ENCODE results near the gene SCLY.
A peak's percentile ranks its signal among the peaks of the same experiment; 100 is the strongest.

The SCLY gene

DNA sequence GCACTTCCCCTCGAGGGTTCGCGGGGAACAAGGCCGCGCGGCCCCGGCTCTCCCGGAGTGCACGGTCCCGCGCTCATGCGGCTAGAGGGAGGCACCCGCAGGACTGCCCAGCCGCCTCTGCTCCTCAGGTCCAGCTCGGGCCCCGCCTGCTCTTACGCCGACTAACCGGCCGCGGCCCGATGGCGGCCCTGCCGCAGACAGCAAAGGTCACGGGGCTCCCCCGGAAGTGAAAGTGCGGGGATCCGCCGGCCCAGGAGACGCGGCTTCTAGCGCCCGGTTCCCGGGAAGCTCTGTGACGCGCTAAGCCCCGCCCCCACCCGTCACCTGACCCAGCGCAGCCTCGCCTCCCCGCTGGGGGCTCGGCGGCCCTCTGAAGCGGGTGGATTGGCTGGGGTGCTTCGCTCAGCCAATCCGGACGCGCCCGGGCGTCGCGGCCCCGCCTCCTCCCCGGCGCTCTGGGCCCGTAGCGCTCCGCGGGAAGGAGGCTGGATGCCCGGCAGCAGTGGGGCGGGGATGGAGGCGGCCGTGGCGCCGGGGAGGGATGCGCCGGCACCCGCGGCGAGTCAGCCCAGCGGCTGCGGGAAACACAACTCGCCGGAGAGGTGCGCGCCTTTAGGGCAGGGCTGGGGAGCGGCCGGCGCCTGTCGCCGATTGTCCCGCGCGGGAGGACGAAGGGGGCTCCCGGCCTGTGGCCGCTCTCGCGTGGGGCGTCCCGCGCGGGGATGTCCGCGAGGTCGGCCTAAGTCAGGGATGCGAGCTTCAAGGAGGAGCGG, at the start of gene SCLY:
SCLY (plus strand) TSS at position 460 of the 773 bp plus-strand sequence; CDS start at position 514, 54 bp downstream.
- peak within 1 kb of the TSS; percentile 92 for H3K27ac ChIP-seq (ENCODE audit: low read length)
- H3K4me1 ChIP-seq (ENCODE audit: control insufficient read depth in 1 of 2, insufficient read depth in 2 of 2, low read length in 2 of 2): peaks cover 5 to 17% of the 10 kb centered on the region in 2 donors
- no peaks in the 10 kb centered on the region for H3K9me3 ChIP-seq (ENCODE audit: control insufficient read depth in 1 of 2, low read length in 2 of 2)
- peaks cover 8 to 11% of the 10 kb centered on the region in 2 donors for H3K36me3 ChIP-seq (ENCODE audit: control insufficient read depth in 1 of 2, insufficient read depth in 2 of 2, low read length in 2 of 2)
- peak within 1 kb of the TSS; percentile 93 for H3K4me3 ChIP-seq (ENCODE audit: low read depth in 1 of 2, low read length in 2 of 2)
- no peaks in the 10 kb centered on the region for H3K27me3 ChIP-seq (ENCODE audit: low read depth, low read length)

DNA sequence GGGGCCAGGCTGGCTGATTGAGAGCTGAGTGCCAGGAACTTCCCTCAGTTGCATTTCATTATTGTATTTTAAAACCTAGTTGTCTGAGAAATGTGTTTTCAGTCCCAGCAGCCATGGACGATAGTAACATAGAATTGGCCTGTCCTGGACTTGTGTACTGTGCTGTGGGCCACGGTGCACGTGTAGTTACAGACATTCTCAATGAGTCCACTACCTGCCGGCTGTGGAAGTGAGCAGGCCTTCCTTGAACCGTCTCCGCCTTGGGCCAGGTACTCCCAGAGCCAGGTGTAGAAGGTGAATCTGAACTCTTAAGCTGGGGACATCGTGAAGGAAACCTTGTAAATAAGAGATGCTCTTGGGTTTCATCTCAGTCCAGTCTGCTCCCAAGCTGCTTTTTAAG, 47.0 kb upstream of the SCLY start:
- no peaks in the 10 kb centered on the region for H3K27me3 ChIP-seq (ENCODE audit: low read depth, low read length)
- no peaks in the 10 kb centered on the region for H3K9me3 ChIP-seq (ENCODE audit: control insufficient read depth in 1 of 2, low read length in 2 of 2)
- no peak overlapping the region for H3K4me3 ChIP-seq (ENCODE audit: low read depth in 1 of 2, low read length in 2 of 2)
- peaks cover 0 to 8% of the 10 kb centered on the region in 2 donors for H3K36me3 ChIP-seq (ENCODE audit: control insufficient read depth in 1 of 2, insufficient read depth in 2 of 2, low read length in 2 of 2)
- no peaks in the 10 kb centered on the region for H3K4me1 ChIP-seq (ENCODE audit: control insufficient read depth in 1 of 2, insufficient read depth in 2 of 2, low read length in 2 of 2)
- H3K27ac ChIP-seq (ENCODE audit: low read length): no peak overlapping the region

GRCh38 chr2:238015705-238016104, 45.1 kb upstream of the SCLY start:
- no peak overlapping the region for H3K27ac ChIP-seq (ENCODE audit: low read length)
- H3K4me1 ChIP-seq (ENCODE audit: control insufficient read depth in 1 of 2, insufficient read depth in 2 of 2, low read length in 2 of 2): no peaks in the 10 kb centered on the region

DNA sequence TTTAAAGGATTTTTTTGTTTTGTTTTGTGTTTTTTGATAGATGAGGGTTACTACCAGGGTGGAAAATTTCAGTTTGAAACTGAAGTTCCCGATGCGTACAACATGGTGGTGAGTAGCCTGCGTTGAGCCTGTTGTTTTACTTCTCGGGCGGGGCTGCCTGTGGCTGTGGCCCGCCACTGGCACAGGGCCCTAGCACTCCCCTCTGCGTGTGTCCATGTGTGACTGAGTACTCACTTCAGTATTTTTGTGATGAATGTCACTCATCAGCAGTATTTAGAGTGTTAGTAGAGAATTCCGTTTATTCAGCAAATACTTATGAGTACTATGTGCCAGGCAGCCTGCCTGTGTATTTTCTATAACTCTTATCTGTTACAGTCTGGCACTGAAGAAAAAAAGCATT, 44.3 kb upstream of the SCLY start:
- Histone ChIP-seq H3K4me3 (ENCODE audit: low read depth in 1 of 2, low read length in 2 of 2) (no peak overlapping the region), H3K9me3 (ENCODE audit: control insufficient read depth in 1 of 2, low read length in 2 of 2) (no peaks in the 10 kb centered on the region), H3K27ac (ENCODE audit: low read length) (no peak overlapping the region), H3K4me1 (ENCODE audit: control insufficient read depth in 1 of 2, insufficient read depth in 2 of 2, low read length in 2 of 2) (no peaks in the 10 kb centered on the region), H3K36me3 (ENCODE audit: control insufficient read depth in 1 of 2, insufficient read depth in 2 of 2, low read length in 2 of 2) (peaks cover 8 to 10% of the 10 kb centered on the region in 2 donors), H3K27me3 (ENCODE audit: low read depth, low read length) (no peaks in the 10 kb centered on the region)

More at GRCh38 chr2:238015705-238016104, 45.1 kb upstream of the SCLY start:
- Histone ChIP-seq H3K27me3 (ENCODE audit: low read depth, low read length) (no peaks in the 10 kb centered on the region), H3K4me3 (ENCODE audit: low read depth in 1 of 2, low read length in 2 of 2) (no peak overlapping the region), H3K36me3 (ENCODE audit: control insufficient read depth in 1 of 2, insufficient read depth in 2 of 2, low read length in 2 of 2) (peaks cover 2 to 8% of the 10 kb centered on the region in 2 donors), H3K9me3 (ENCODE audit: control insufficient read depth in 1 of 2, low read length in 2 of 2) (no peaks in the 10 kb centered on the region)

DNA sequence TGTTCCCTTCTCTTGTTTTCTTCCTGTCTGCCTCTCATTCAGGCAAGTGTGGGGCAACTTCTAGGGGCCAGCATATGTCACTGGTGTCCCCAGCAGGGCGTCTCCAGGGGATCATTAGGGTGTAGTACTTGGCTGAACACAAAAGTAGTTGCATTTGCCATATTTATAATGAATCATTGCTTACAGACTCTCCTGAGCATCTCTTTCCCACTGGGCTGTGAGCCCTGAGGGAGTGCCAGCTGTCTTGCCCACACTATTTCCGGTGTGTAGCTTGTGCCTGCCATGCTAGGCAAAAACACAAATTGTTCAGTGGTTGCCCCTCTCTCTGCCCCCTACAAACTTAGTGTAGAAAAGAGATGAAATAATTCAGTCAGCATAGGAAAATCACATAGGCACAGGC, 40.8 kb upstream of the SCLY start:
- no peaks in the 10 kb centered on the region for H3K27me3 ChIP-seq (ENCODE audit: low read depth, low read length)
- peaks cover 10 to 11% of the 10 kb centered on the region in 2 donors for H3K36me3 ChIP-seq (ENCODE audit: control insufficient read depth in 1 of 2, insufficient read depth in 2 of 2, low read length in 2 of 2)
- H3K4me3 ChIP-seq (ENCODE audit: low read depth in 1 of 2, low read length in 2 of 2): no peak overlapping the region
- H3K4me1 ChIP-seq (ENCODE audit: control insufficient read depth in 1 of 2, insufficient read depth in 2 of 2, low read length in 2 of 2): no peaks in the 10 kb centered on the region
- H3K9me3 ChIP-seq (ENCODE audit: control insufficient read depth in 1 of 2, low read length in 2 of 2): no peaks in the 10 kb centered on the region
- no peak overlapping the region for H3K27ac ChIP-seq (ENCODE audit: low read length)

- Histone ChIP-seq H3K27me3 (ENCODE audit: low read depth, low read length) (no peaks in the 10 kb centered on the region), H3K36me3 (ENCODE audit: control insufficient read depth in 1 of 2, insufficient read depth in 2 of 2, low read length in 2 of 2) (peaks cover 10 to 20% of the 10 kb centered on the region in 2 donors), H3K4me3 (ENCODE audit: low read depth in 1 of 2, low read length in 2 of 2) (no peak overlapping the region), H3K27ac (ENCODE audit: low read length) (no peak overlapping the region), H3K9me3 (ENCODE audit: control insufficient read depth in 1 of 2, low read length in 2 of 2) (no peaks in the 10 kb centered on the region), H3K4me1 (ENCODE audit: control insufficient read depth in 1 of 2, insufficient read depth in 2 of 2, low read length in 2 of 2) (no peaks in the 10 kb centered on the region)
Observed at GRCh38 chr2:238020816-238021215, 40.0 kb upstream of the SCLY start.

DNA sequence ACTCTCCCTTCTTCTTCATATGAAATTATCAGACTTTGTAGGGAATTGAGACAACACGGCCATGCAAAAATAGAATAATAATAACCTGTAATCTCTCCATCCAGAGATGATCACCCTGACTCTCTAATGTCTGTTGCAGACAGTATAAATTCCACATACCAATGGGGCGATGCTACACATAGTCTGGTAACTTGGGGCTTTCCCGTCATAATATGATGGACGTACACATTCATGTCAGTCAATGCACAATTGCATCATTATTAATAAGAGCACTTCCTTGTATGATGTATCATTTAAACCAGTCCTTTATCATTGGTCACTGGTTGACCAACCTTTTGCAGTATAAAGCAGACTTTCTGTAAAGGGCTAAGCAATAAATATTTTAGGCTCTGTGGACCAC, 39.5 kb upstream of the SCLY start:
- no peaks in the 10 kb centered on the region for H3K9me3 ChIP-seq (ENCODE audit: control insufficient read depth in 1 of 2, low read length in 2 of 2)
- no peak overlapping the region for H3K4me3 ChIP-seq (ENCODE audit: low read depth in 1 of 2, low read length in 2 of 2)
- H3K36me3 ChIP-seq (ENCODE audit: control insufficient read depth in 1 of 2, insufficient read depth in 2 of 2, low read length in 2 of 2): peaks cover 10 to 23% of the 10 kb centered on the region in 2 donors
- H3K27ac ChIP-seq (ENCODE audit: low read length): no peak overlapping the region
- H3K4me1 ChIP-seq (ENCODE audit: control insufficient read depth in 1 of 2, insufficient read depth in 2 of 2, low read length in 2 of 2): no peaks in the 10 kb centered on the region
- H3K27me3 ChIP-seq (ENCODE audit: low read depth, low read length): no peaks in the 10 kb centered on the region

- Histone ChIP-seq H3K27ac (ENCODE audit: low read length) (no peak overlapping the region), H3K4me3 (ENCODE audit: low read depth in 1 of 2, low read length in 2 of 2) (no peak overlapping the region), H3K27me3 (ENCODE audit: low read depth, low read length) (no peaks in the 10 kb centered on the region), H3K36me3 (ENCODE audit: control insufficient read depth in 1 of 2, insufficient read depth in 2 of 2, low read length in 2 of 2) (peaks cover 10 to 31% of the 10 kb centered on the region in 2 donors), H3K9me3 (ENCODE audit: control insufficient read depth in 1 of 2, low read length in 2 of 2) (no peaks in the 10 kb centered on the region), H3K4me1 (ENCODE audit: control insufficient read depth in 1 of 2, insufficient read depth in 2 of 2, low read length in 2 of 2) (no peaks in the 10 kb centered on the region)
Observed at GRCh38 chr2:238022594-238023157, 38.1 kb upstream of the SCLY start.

- H3K36me3 ChIP-seq (ENCODE audit: control insufficient read depth in 1 of 2, insufficient read depth in 2 of 2, low read length in 2 of 2): peaks cover 10 to 29% of the 10 kb centered on the region in 2 donors
- H3K9me3 ChIP-seq (ENCODE audit: control insufficient read depth in 1 of 2, low read length in 2 of 2): no peaks in the 10 kb centered on the region
- H3K4me1 ChIP-seq (ENCODE audit: control insufficient read depth in 1 of 2, insufficient read depth in 2 of 2, low read length in 2 of 2): no peaks in the 10 kb centered on the region
- H3K27ac ChIP-seq (ENCODE audit: low read length): no peak overlapping the region
- H3K4me3 ChIP-seq (ENCODE audit: low read depth in 1 of 2, low read length in 2 of 2): no peak overlapping the region
- H3K27me3 ChIP-seq (ENCODE audit: low read depth, low read length): no peaks in the 10 kb centered on the region
Observed at GRCh38 chr2:238023608-238024007, 37.2 kb upstream of the SCLY start.

- Histone ChIP-seq H3K4me1 (ENCODE audit: control insufficient read depth in 1 of 2, insufficient read depth in 2 of 2, low read length in 2 of 2) (no peaks in the 10 kb centered on the region), H3K36me3 (ENCODE audit: control insufficient read depth in 1 of 2, insufficient read depth in 2 of 2, low read length in 2 of 2) (peaks cover 10 to 32% of the 10 kb centered on the region in 2 donors), H3K9me3 (ENCODE audit: control insufficient read depth in 1 of 2, low read length in 2 of 2) (no peaks in the 10 kb centered on the region), H3K4me3 (ENCODE audit: low read depth in 1 of 2, low read length in 2 of 2) (no peak overlapping the region), H3K27me3 (ENCODE audit: low read depth, low read length) (no peaks in the 10 kb centered on the region), H3K27ac (ENCODE audit: low read length) (no peak overlapping the region)
Observed at GRCh38 chr2:238024986-238025385, 35.8 kb upstream of the SCLY start.

DNA sequence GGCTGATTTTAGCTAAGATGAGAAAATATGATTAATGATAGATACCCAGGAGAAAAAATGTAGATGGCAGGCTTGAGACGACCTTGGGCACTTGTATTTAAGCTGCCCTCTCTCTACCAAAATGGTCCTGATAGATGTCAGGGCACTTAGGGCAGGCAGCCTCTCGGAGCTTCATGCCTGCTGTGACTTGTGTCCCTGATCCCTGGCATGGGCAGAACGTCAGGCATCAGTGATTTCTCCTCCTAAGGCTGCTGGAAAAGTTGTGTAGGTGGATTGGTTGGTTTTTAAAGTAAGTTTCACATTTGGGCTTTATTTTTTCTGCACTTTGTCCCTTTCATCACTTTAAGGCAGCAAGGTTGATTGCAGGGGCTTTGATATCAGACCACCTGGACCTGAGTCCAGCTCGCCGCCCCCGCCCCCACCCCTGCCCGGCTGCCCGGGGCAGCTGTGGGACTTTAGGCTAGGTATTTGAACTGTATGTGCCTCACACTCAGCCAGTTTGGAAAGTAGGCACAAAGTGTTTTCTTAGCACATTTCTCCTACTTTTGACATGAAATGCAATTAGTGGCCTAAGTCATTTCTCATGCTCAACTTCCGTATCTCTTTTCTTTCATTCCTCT, 35.0 kb upstream of the SCLY start:
- Histone ChIP-seq H3K36me3 (ENCODE audit: control insufficient read depth in 1 of 2, insufficient read depth in 2 of 2, low read length in 2 of 2) (peaks cover 13 to 41% of the 10 kb centered on the region in 2 donors), H3K9me3 (ENCODE audit: control insufficient read depth in 1 of 2, low read length in 2 of 2) (no peaks in the 10 kb centered on the region), H3K27ac (ENCODE audit: low read length) (no peak overlapping the region), H3K4me1 (ENCODE audit: control insufficient read depth in 1 of 2, insufficient read depth in 2 of 2, low read length in 2 of 2) (no peaks in the 10 kb centered on the region), H3K4me3 (ENCODE audit: low read depth in 1 of 2, low read length in 2 of 2) (no peak overlapping the region), H3K27me3 (ENCODE audit: low read depth, low read length) (no peaks in the 10 kb centered on the region)
